ENCODE results near the gene FADS3. TPM values are rescaled to one million over a fixed set of nuclear protein-coding genes. Genes with fewer than 3 reads are reported as not detected.

FADS3 gene
- total RNA-seq (10 to 100 TPM; 50.6 to 88.5 TPM), polyA plus RNA-seq (ENCODE audit: insufficient read depth, low read depth, low replicate concordance) (20.5 TPM)
- long read RNA-seq, donor 1, transcript FADS3-201 (12 exons, 1,779 nt), result major isoform, 6 of 8 reads
- long read RNA-seq, donor 1, partial matches to known transcripts, result 0 of 8 reads
- long read RNA-seq, donor 1, other reads (novel, unspliced or antisense), result 0 of 8 reads
- long read RNA-seq, donor 2, transcript FADS3-201 (12 exons, 1,779 nt), result major isoform, 5 of 13 reads
- long read RNA-seq, donor 2, partial matches to known transcripts, result 5 of 13 reads
- long read RNA-seq, donor 2, other reads (novel, unspliced or antisense), result 0 of 13 reads

GRCh38 chr11:61891331-61892084 is at the start of gene FADS3:
TSS of gene FADS3 (minus strand) at chr11:61891545. CDS start at chr11:61891381, 164 bp downstream.
- DNase-seq, result peak; percentile 88
- Histone ChIP-seq H3K4me1 (peaks cover 13% of the 10 kb centered on the region), H3K9me3 (no peaks in the 10 kb centered on the region), H3K36me3 (ENCODE audit: low read depth, missing control alignments) (no peaks in the 10 kb centered on the region), H3K27ac (peak within 1 kb of the TSS; percentile 65 to 80), H3K4me3 (peak within 1 kb of the TSS; percentile 79 to 85), H3K27me3 (no peaks in the 10 kb centered on the region)
- no peak for TF ChIP-seq CTCF (IDR thresholded peaks at IDR 0.05)
- TF ChIP-seq POLR2A (IDR thresholded peaks at IDR 0.05), result no peak
- WGBS, 2 donors, result 0% methylated on average over 20 of the region's 96 CpGs; no CpG with 5 or more reads in 1 of the 2 donors
- intact Hi-C loops (cut with DNase I; ENCODE audit: low total_unique reads), result loop anchor here (5.0 kb wide), 1 partner anchor 211 kb away; no protein-coding TSS in a partner anchor

GRCh38 chr11:61940466-61940865 is 49.1 kb upstream of the FADS3 start:
- Histone ChIP-seq H3K36me3 (ENCODE audit: low read depth, missing control alignments) (no peaks in the 10 kb centered on the region), H3K4me3 (no peak overlapping the region), H3K27me3 (no peaks in the 10 kb centered on the region), H3K4me1 (no peaks in the 10 kb centered on the region), H3K27ac (no peak overlapping the region), H3K9me3 (no peaks in the 10 kb centered on the region)
- DNase-seq, result no peak
- intact Hi-C loops (cut with DNase I; ENCODE audit: low total_unique reads), result no loop called here
- WGBS, 2 donors, result 91 to 92% methylated on average over 10 of the region's 10 CpGs
- no peak for TF ChIP-seq CTCF (IDR thresholded peaks at IDR 0.05)
- no peak for TF ChIP-seq POLR2A (IDR thresholded peaks at IDR 0.05)

- no peak for DNase-seq
- no peak overlapping the region for H3K4me3 ChIP-seq
- no peak for TF ChIP-seq POLR2A (IDR thresholded peaks at IDR 0.05)
- TF ChIP-seq CTCF (IDR thresholded peaks at IDR 0.05), result no peak
- WGBS, 2 donors, result 91 to 95% methylated on average over 2 of the region's 2 CpGs
- no peaks in the 10 kb centered on the region for H3K36me3 ChIP-seq (ENCODE audit: low read depth, missing control alignments)
- no peaks in the 10 kb centered on the region for H3K27me3 ChIP-seq
- H3K27ac ChIP-seq, result no peak overlapping the region
- H3K9me3 ChIP-seq, result no peaks in the 10 kb centered on the region
- intact Hi-C loops (cut with DNase I; ENCODE audit: low total_unique reads), result no loop called here
- no peaks in the 10 kb centered on the region for H3K4me1 ChIP-seq
These were observed 44.5 kb upstream of the FADS3 start for GRCh38 chr11:61935861-61936260.

- intact Hi-C loops (cut with DNase I; ENCODE audit: low total_unique reads), result no loop called here
- 91 to 93% methylated on average over 3 of the region's 3 CpGs for WGBS, 2 donors
- DNase-seq, result no peak
- Histone ChIP-seq H3K36me3 (ENCODE audit: low read depth, missing control alignments) (no peaks in the 10 kb centered on the region), H3K27ac (no peak overlapping the region), H3K27me3 (no peaks in the 10 kb centered on the region), H3K4me1 (no peaks in the 10 kb centered on the region), H3K9me3 (no peaks in the 10 kb centered on the region), H3K4me3 (no peak overlapping the region)
- TF ChIP-seq CTCF (IDR thresholded peaks at IDR 0.05) (no peak), POLR2A (IDR thresholded peaks at IDR 0.05) (no peak)
These were observed 39.6 kb upstream of the FADS3 start for GRCh38 chr11:61930933-61931332.

Measured in testis (tissue), 5 donors.